ENCODE measurements around the gene GRM2.

Gene GRM2
- long read RNA-seq, donor 1: 0 reads
- long read RNA-seq, donor 2: 0 reads
- long read RNA-seq, donor 3: 0 reads
- long read RNA-seq, donor 4: 0 reads
- long read RNA-seq, donor 5: 0 reads
- long read RNA-seq, donor 6: 0 reads
- long read RNA-seq, donor 7: 0 reads
- long read RNA-seq, donor 8: 0 reads

DNA sequence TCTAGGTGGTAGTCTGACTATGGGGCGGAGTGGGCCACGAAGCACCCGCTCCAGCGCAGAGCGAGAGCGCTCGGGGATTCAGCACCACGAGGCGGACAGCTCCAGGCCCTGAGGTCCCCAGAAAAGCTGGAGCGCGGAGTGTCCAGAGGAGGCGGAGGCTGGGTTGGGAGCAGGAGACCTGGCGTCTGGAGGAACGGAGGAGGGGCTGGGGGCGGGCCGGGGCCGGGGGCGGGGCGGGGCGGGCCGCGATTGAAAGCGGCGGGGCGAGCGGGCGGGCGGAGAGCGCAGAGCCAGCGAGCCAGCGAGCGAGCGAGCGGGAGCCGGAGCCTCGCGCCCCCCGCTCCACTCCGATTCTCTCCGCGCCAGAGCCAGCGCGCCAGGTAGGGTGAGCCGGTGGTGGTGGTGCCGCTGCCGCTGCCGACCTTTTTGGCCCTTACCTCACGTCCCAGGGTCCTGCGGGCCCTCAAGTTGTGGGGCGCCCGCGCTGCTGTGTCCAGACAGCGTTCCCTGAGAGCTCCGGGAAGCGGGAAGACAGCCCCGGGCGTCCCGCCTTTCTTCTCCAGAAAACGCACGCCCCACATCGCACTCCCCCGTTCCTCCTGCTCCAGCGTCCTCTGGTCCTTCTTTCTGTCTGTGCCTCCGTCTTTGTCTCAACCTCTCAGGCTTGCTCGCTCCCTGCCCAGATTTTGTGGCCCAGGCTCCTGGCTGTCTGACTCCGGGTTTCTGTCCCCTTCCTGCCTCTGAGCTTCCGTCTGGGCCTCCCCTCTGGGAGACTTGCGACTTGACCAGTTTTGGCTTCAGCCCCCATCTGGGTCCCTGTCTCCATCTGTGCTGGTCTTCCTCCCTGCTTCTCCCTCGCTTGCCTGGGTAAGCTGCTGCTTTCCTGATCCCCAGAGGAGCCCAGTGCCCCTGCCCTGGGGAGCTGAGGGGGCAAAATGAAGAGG, at the start of gene GRM2:
GRM2 (plus strand) TSS at position 281 of the 944 bp plus-strand sequence. CDS start 1,916 bp downstream, outside the sequence.
- DNase-seq: peak; percentile 80

DNA sequence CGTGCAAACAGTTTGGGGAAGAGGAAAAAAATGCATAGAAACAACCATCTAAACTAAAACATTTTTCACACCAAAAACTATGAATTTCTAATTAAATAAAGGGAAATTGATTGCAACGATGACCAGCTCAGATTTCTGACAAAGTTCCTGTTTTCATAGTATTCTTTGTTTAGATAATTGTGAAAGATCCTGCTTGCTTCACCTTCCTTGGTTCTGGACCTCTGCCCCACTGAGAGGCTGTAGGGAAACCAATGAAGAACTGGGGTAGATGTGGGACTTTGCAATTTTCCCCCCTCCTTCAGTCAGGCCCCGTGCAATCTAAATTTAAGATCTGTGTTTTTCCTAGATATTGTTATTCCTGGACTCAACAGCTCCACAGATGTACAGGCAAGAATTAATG, 49.6 kb upstream of the GRM2 start:
- DNase-seq: no peak

DNA sequence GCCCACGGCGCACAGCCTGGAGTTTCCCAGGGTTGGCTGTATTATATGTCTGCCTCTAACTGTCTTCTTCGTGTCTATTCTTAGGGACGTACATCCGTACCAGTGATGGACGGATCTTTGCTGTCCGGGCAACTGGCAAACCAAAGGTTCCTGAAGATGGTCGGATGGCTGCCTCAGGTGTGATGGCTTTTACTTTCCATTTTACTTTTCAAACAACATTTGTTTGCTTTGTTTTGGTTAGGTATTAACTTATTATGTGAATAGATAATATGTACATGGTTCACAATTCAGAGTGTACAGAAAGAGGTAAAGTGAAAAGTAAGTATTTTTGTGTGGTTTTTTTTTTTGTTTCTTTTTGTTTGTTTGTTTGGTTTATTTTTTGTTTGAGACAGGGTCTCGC, 46.9 kb upstream of the GRM2 start:
- DNase-seq: no peak

DNA sequence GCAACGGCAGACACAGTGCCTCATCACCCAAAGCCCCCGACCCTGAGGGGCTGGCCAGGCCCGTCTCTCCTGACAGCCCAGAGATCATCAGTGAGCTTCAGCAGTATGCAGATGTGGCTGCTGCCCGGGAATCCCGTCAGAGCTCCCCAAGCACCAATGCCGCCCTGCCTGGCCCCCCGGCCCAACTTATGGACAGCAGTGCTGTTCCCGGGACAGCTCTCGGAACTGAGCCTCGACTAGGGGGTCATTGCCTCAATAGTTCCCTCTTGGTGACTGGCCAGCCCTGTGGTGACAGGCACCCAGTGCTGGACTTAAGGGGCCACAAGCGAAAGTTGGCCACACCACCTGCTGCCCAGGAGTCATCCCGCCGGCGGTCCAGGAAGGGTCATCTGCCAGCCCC, 44.4 kb upstream of the GRM2 start:
- DNase-seq: no peak

DNA sequence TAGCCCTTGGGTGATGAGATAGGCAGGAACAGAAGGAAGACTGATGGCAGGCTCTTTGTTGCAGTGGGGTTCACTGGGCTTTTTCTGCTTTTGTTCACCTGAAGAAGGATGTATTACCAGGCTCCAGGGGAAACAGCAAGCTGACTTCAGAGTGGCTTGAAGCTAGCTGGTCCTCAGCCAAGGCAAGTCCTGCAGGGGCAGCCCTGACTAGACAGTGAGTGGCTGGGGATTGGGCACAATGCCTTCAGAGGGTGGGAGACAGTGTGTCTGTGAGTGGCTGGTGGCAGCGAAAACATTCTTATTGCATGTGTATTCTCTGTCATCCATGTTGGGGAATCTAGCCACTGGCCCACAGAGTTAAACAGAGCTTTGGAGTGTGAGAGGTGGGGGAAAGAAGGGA, 38.1 kb upstream of the GRM2 start:
- DNase-seq: no peak

DNA sequence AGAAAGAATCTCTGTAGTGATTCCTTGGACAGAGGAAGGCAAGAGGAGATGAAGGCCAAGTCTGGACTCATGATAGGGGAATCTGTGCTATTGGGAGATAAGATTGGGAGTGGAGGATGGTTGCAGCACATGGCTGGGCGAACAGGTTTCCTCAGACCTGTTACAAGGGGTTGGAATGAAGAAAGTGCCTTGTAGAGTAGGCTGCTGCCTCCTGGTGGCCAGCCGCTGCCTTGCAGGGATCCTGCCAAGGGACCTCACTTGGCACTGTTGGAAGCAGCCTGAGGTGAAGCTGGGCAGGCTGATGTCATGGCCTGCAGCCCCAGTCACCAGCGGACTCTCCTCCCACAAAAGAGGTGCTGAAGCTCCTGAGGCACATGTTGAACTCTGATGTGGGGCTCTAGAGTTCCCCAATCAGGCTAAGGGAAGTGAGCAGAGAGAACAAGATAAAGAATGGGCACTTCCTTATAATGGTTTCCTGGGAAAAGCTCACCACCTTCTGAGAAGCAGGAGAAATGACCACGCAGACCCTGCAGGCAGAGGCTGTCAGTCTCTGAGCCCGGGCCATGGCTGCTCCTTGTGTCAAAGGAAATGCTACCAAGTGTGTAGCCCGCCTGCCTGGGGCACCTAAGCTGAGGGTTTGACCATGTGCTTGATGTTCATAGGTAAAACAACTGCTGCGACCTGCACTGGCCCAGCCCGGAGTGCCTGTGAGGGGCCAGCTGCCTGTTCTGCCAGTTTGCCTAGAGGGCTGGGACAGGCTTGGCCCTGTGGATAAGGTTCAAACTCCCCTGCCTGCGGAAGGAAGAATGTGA, 37.4 kb upstream of the GRM2 start:
- peak; percentile 49 for DNase-seq

DNA sequence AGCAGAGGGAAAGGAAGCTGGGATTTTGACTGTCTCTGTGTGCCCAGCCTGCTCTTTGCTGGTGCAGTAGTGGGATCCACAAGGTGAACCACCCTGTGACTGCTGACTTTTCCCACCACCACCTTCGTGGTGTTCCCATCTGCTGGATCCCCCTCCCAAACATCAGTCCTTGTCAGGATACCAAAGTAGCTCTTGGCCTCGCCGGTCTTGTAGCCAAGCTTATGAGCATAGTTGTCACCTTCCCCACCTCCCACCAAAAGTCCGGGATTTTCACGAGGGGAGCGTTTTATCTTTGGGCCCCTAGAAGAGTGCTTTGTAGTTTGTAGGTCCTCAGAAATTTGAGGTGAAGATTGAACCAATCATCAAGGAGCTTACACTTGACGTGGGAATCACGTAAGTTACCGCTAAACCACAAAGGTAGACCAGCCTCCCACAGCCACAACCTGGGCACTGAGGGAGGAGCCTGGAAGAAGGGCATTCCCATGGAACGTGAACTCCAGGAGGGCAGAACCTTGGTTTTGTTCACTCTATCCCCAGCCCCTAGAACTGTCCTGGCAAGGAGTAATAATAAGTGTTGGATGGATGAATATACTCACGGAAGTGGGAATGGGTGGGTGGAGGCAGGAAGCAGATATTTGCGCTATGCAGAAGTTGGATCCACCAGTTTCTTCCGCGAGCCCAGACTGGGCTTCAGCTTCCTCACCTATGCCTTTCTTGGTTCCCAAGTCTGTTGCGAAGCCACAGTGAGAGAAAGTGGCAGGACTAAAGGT, 36.6 kb upstream of the GRM2 start:
- no peak for DNase-seq

DNA sequence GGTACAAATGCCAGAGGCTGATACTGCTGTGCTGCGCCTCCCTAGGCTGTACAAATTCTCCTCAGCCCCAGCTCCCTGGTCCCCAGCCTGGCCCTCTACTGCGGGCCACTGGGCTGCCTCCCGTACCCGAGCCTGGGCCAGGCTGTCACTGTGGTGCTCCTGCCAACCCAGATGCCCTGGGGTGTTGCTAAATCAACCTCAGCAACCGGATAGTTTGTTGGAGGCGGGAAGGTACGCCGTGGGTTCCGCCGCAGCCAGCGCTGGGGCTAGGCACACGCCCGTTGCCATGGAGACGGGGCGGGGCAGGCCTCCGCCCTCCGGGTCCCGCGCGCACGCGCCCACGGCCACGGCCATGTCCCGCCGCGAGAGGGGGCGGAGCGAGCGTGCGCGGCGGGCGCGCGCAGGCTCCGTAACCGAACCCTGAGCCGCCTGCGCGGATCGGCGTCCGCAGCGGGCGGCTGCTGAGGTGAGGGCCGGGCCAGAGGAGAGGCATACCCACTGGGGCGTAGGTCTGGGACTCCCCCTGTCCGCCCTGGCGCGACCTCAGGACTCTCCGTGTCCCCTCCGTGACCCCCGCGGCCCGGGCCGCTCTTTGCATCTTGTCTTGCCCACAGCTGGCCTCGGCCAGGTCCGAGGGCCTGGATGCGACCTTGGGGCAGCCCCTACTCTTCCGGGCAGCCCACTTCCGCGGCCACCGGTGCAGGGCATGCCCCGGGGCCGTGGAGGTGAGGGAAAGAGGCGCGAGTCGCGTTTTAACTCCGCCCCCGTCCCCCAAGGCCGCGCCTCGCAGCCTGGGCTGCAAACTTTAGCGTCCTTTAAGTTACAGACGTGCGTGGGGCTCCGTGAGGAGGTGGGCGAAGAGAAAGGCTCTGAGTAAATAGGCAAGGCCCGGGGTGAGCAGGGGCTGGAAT, 35.8 kb upstream of the GRM2 start, which contains the start of gene TEX264:
TEX264 (plus strand) TSS at position 430 of the 911 bp plus-strand sequence. CDS start 3,053 bp downstream, outside the sequence.
- peak; percentile 85 for DNase-seq

DNA sequence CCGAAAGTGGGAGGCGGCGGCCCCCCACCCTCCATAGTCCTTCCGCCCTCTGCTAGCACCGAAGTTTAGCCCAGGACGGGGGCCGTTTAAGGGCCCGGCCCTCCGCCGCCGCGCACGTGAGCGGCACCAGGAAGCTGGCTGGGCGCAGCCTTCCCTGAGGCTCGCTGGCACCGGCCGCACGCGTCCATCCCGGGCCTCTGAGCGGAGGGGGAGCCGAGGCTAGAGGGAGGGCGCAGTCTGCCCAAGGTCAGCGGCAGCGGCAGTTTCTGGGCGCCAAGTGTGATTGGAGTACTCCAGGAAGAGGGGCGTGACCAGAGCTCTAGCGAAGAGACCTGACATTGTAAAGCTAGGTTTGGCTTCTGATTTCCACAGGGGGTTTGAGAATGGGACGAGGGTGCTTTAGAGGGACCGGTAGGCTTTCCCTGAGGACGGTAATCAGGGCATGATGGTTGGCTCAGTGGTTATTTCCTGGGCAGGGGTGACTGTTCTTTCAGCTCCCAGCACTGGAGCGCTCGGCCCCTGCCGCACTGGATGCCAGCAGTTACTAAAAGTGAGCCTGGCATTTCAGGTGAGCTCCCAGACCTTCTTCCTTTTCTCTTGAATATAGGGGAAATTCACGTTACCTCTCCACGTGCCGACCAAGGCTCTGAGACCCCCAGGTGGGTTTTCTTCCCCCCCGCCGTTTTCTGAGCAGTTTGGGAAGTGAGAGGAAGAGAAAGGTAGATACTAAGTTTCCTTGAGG, 35.0 kb upstream of the GRM2 start:
- no peak for DNase-seq

DNA sequence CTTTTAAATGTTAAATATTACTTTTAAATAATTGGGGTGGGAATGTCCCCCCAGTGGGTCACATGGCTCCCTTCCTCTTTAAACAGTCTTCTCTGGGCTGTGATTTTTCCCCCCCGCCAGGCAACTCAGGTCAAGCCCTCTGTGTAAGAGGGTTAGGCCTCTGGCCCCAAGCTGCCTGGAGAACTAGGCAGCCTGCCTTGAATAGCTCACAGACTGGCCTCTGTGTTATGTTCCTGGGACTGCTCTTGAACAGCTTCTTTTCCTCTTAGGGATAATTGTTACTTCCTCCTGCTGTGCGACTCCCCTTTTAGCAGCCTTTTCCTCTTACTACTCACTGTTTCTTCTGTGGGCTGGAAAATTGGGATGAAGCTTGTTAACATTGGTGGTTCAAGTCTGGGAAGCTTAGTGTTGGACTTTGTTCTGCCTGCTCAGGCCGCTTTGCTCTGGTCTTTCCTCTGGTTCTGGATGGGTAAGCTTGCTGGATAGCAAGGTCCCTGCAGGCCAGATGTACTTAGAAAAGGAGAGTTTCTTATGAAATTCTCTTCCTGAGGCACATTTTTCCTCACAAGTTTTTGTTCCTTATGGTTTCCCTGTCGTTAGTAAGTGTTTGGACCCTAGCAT, 33.6 kb upstream of the GRM2 start:
- DNase-seq: no peak

DNA sequence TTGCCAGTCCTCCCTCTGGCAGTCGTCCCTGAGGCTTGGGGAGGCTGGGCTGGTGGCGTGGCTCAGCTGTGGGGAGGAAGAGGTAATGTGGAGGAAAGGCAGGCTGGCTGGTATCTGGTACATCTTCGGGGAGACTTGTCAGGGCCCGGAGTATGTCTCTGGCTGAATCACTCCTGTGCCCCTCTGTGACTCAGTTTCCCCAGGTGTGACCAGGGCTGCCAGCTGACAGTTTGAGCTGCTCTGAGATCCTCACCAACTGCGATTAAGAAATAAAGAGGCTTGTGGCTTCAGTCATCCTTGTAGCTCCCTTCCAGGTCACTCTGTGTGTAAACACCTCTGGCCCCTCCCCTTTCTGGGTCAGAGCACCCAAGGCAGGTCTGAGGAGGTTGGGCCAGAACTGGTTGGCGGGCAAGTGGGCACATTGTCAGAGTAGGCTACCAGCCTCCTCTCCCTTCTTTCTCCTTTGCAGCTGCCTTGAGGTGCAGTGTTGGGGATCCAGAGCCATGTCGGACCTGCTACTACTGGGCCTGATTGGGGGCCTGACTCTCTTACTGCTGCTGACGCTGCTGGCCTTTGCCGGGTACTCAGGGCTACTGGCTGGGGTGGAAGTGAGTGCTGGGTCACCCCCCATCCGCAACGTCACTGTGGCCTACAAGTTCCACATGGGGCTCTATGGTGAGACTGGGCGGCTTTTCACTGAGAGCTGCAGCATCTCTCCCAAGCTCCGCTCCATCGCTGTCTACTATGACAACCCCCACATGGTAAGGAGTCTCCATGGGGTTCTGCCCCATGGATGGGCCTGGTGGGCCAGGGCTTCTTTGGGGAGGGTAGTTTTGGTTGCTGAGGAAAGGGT, 32.8 kb upstream of the GRM2 start:
- no peak for DNase-seq

DNA sequence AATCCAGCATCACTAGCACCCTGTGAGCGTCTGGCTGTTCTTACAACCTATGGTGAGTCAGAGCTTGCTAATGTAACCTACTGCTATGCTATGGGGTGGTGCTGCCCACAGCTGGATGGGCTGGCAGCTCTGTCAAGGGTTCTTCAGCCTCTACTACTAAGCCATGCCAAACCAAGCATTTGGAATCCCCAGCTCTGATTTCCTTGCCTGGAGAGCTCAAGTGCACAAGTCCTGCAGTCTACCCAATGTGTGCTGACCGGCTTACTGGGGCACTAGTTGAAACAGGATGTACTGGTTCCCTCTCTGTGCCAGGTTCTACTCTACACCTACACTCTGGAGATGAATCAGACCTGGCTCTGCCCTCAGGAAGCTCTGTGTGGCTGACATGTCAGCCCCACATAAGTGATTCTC, 31.7 kb upstream of the GRM2 start:
- no peak for DNase-seq

DNA sequence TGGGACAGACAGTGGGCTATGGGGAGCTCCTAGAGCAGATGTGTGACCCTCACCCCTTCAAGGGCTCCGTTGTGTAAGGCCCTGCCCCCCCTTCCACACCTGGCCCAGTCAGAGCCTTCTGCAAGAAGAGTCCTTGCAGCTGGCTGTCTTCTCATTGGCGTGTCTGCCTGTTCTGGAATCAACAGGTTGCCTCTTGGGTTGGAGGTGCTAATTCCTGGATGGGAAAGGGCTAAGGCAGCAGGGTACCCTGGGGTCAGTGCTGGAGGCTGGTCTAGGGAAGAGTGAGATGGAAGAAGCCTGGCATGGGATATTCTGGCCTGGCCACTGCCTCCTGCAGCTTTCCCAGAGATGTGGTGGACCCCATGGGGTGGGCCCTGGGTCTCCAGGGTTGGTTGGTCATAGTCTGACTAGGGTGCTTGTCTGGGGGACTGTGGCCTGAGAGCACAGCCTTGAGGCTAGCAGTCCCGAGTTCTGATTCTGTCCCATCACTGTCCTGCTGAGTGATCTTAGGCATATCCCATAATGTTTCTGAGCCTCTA, 30.7 kb upstream of the GRM2 start:
- DNase-seq: no peak

DNA sequence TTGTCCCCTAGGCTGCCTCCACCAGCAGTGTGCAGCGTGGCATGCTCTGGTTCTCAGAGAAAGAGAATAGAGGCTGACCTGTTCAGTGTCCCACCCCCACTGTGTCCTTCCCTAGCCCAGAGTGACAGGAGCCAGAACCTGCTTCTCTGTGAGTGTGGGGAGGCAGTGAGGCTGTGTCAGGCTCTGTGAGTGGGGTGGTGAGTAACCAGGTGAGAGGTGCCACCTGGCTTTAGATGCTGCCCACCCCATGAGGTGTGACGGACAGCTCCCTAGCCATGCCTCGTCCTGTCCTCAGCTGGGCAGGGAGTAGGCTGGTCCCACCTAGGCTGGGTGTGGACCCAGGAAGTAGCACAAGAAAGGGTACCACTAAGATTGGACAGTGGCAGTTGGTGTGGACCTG, 29.5 kb upstream of the GRM2 start:
- DNase-seq: no peak

DNA sequence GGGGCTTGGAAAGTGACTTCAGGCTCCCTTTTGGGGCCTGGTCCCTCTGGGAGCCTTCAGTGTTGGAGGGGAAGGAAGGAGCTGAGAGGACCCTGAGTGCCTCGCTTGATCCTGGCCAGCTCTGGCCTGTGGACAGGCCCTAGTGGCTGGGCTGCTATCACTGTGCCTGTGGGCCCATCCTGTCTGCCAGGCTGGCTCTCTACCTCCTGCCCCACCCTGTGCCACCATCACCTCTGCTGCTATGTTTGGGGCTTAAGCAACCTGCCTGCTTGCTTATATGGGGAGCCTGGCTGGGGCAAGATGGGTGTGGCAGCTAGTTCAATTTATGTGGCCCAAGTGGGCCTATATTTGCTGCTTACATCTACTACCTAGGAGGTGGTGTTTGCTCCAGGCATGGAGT, 28.7 kb upstream of the GRM2 start:
- no peak for DNase-seq

DNA sequence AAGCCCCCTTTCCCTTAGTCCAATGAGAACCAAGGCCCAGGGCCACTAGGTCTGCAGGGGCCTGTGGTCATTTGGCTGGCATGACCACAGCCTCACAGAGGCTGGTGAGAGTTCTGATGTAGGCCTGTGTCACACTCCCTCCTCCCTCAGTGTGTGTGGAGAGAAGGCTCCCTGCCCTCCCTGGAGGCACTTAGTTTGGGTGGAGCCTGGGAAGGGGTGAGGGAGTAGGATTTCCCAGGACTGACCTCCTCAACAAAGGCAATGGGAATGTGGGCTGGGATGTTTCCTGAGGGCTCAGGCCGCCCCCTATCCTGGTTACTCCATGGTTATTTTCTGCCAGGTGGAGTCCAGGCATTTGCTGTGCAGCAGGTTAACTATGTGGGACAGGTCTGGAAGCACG, 28.2 kb upstream of the GRM2 start:
- no peak for DNase-seq

DNA sequence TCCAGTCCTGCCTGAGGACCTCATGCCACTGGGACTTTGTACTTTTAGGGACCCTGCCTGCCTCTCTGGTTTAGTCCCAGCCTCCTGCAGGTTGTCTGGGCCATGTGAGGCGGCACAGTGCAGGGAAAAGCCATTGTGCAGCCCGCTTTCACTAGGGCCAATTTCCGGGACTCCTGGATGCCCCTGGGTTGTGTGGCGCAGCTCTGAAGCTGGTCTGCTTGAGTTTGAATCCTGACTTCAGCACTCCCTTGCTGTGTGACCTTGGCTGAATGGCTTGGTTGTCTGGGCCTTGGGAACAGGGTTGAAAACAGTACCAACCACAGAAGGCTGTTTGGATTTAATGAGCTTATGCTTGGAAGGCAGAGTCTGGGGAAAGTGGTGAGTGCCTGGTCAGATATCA, 27.6 kb upstream of the GRM2 start:
- DNase-seq: no peak

DNA sequence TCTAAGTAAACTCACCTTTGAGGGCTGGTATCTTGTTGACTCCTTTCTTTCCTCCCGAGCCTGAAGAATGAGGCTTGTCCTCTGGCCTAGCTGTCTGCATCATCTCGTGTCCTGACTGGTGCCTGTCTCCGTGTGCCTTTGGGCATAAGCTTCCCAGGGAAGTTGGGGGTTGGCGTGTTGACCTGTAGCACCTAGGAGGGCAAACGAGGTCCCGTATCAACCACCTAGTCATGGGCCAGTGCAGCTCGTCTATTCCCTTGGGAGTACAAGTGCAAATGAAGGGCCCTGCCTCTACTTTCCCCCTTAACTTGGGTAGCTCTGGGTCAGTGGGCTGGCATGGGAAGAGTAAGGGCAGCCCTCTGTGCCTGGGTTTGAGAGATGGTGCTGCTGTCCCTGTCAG, 27.1 kb upstream of the GRM2 start:
- no peak for DNase-seq

DNA sequence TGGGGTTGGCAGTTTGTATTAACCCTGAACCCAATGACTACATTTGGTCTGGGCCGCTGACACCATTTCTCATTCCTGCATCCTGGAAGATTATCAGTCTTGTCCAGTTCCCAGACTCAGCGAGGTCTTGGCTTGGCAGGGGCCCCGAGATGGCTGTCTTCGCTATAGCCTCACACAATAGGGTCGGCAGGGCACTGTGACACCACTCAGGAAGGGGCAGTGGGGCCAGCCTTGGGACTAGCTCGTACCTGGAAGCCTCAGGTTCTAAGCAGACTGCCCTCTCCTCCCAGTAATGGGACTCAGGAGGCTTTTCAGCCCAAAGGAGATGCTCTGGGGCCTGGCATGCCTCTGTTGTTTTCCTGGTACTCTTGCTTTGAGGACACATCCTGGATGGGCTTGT, 26.7 kb upstream of the GRM2 start:
- DNase-seq: no peak
